Stimulated activated CD8-positive, alpha-beta memory T cell treated with anti-CD3 and anti-CD28 coated beads, Interleukin-7, amount 100 ng/mL, for 48 hours (primary cell): ENCODE data around the gene SYT1.

Experiments used
- DNase-seq, 2 donors: peaks; one replicate each; pipeline ENCODE4 v3.0.0-alpha.2; 2020; ENCODE audit warnings: low read depth in 1 of 2; ENCODE audit errors: extremely low read depth in 1 of 2

The SYT1 gene

GRCh38 chr12:79275631-79276030, 411.1 kb downstream of the SYT1 start:
- no peak for DNase-seq

- no peak for DNase-seq
Measured at GRCh38 chr12:79283364-79283763, 418.8 kb downstream of the SYT1 start.

GRCh38 chr12:79288911-79289310, 424.3 kb downstream of the SYT1 start:
- DNase-seq = no peak

- DNase-seq = no peak
Measured at GRCh38 chr12:79291711-79292110, 427.1 kb downstream of the SYT1 start.

GRCh38 chr12:79294590-79294989, 430.0 kb downstream of the SYT1 start:
- no peak for DNase-seq

- no peak for DNase-seq
Measured at GRCh38 chr12:79295572-79295971, 431.0 kb downstream of the SYT1 start.

GRCh38 chr12:79296133-79296532, 431.6 kb downstream of the SYT1 start:
- no peak for DNase-seq

- DNase-seq = no peak
Measured at GRCh38 chr12:79296871-79297270, 432.3 kb downstream of the SYT1 start.

GRCh38 chr12:79298506-79298905, 433.9 kb downstream of the SYT1 start:
- DNase-seq = no peak

GRCh38 chr12:79299447-79300198, 435.0 kb downstream of the SYT1 start:
- DNase-seq = no peak

GRCh38 chr12:79300199-79300568, 435.6 kb downstream of the SYT1 start:
- DNase-seq = no peak

- DNase-seq = no peak
Measured at GRCh38 chr12:79301181-79301580, 436.6 kb downstream of the SYT1 start.

GRCh38 chr12:79302162-79302814, 437.7 kb downstream of the SYT1 start:
- DNase-seq = no peak

- no peak for DNase-seq
Measured at GRCh38 chr12:79307340-79307739, 442.8 kb downstream of the SYT1 start.

- no peak for DNase-seq
Measured at GRCh38 chr12:79309039-79309438, 444.5 kb downstream of the SYT1 start.

GRCh38 chr12:79317179-79317847, 452.7 kb downstream of the SYT1 start:
- DNase-seq = no peak

- no peak for DNase-seq
Measured at GRCh38 chr12:79322905-79323304, 458.3 kb downstream of the SYT1 start.

- DNase-seq = no peak
Measured at GRCh38 chr12:79324571-79324970, 460.0 kb downstream of the SYT1 start.

GRCh38 chr12:79326222-79326621, 461.6 kb downstream of the SYT1 start:
- DNase-seq = no peak

GRCh38 chr12:79326663-79327062, 462.1 kb downstream of the SYT1 start:
- DNase-seq = no peak

- DNase-seq = no peak
Measured at GRCh38 chr12:79327465-79327864, 462.9 kb downstream of the SYT1 start.

- DNase-seq = no peak
Measured at GRCh38 chr12:79329933-79330332, 465.4 kb downstream of the SYT1 start.
